ENCODE measurements around the gene TPRG1L. TPM values are rescaled to one million over a fixed set of nuclear protein-coding genes. Genes with fewer than 3 reads are reported as not detected.
"Not testable (repeated sequence)": the region's sequence is repeated elsewhere in the genome, so short reads cannot be mapped to it uniquely, and the experiment has no call there.

Gene TPRG1L
- 8.5 TPM for total RNA-seq
- polyA plus RNA-seq: 37.1 TPM
- long read RNA-seq, donor 1: 0 reads
- long read RNA-seq, donor 2, transcript TPRG1L-202 (5 exons, 2,414 nt): major isoform, 23 of 23 reads
- long read RNA-seq, donor 2, partial matches to known transcripts: 0 of 23 reads
- long read RNA-seq, donor 2, other reads (novel, unspliced or antisense): 0 of 23 reads
- long read RNA-seq, donor 3, transcript TPRG1L-202 (5 exons, 2,414 nt): major isoform, 14 of 14 reads
- long read RNA-seq, donor 3, partial matches to known transcripts: 0 of 14 reads
- long read RNA-seq, donor 3, other reads (novel, unspliced or antisense): 0 of 14 reads
- long read RNA-seq, donor 4, partial matches to known transcripts: 0 of 4 reads
- long read RNA-seq, donor 4, other reads (novel, unspliced or antisense): 0 of 4 reads
- long read RNA-seq, donor 5, transcript TPRG1L-202 (5 exons, 2,414 nt): major isoform, 15 of 58 reads
- long read RNA-seq, donor 5, partial matches to known transcripts: 43 of 58 reads
- long read RNA-seq, donor 5, other reads (novel, unspliced or antisense): 0 of 58 reads
- long read RNA-seq, donor 6, transcript TPRG1L-202 (5 exons, 2,414 nt): major isoform, 18 of 18 reads
- long read RNA-seq, donor 6, partial matches to known transcripts: 0 of 18 reads
- long read RNA-seq, donor 6, other reads (novel, unspliced or antisense): 0 of 18 reads
- long read RNA-seq, donor 7, transcript TPRG1L-202 (5 exons, 2,414 nt): major isoform, 8 of 8 reads
- long read RNA-seq, donor 7, partial matches to known transcripts: 0 of 8 reads
- long read RNA-seq, donor 7, other reads (novel, unspliced or antisense): 0 of 8 reads
- long read RNA-seq, donor 8, transcript TPRG1L-202 (5 exons, 2,414 nt): major isoform, 5 of 5 reads
- long read RNA-seq, donor 8, partial matches to known transcripts: 0 of 5 reads
- long read RNA-seq, donor 8, other reads (novel, unspliced or antisense): 0 of 5 reads
- long read RNA-seq, donor 9, transcript TPRG1L-202 (5 exons, 2,414 nt): major isoform, 5 of 5 reads
- long read RNA-seq, donor 9, partial matches to known transcripts: 0 of 5 reads
- long read RNA-seq, donor 9, other reads (novel, unspliced or antisense): 0 of 5 reads
- long read RNA-seq, donor 10, transcript TPRG1L-202 (5 exons, 2,414 nt): major isoform, 9 of 9 reads
- long read RNA-seq, donor 10, partial matches to known transcripts: 0 of 9 reads
- long read RNA-seq, donor 10, other reads (novel, unspliced or antisense): 0 of 9 reads

GRCh38 chr1:3624200-3625136 is at the start of gene TPRG1L:
Gene TPRG1L, plus strand, starts transcription at chr1:3625015. Its CDS starts 58 bp downstream, at chr1:3625073.
- Histone ChIP-seq H3K36me3 (ENCODE audit: control insufficient read depth in 2 of 2, insufficient read depth in 2 of 2, low read length in 1 of 2) (peaks cover 16 to 22% of the 10 kb centered on the region in 2 donors), H3K4me3 (ENCODE audit: low read length in 2 of 2) (peak within 1 kb of the TSS; percentile 87 to 91), H3K27me3 (ENCODE audit: control insufficient read depth in 2 of 2, insufficient read depth in 1 of 2, low read length in 1 of 2) (no peaks in the 10 kb centered on the region), H3K4me1 (ENCODE audit: control insufficient read depth in 2 of 2, insufficient read depth in 2 of 2, low read length in 2 of 2) (peaks cover 15 to 18% of the 10 kb centered on the region in 2 donors), H3K9me3 (ENCODE audit: control insufficient read depth in 2 of 2, insufficient read depth in 1 of 2, low read length in 1 of 2) (no peaks in the 10 kb centered on the region), H3K27ac (ENCODE audit: low read depth in 1 of 2, low read length in 1 of 2) (peak within 1 kb of the TSS; percentile 43 to 75)
- WGBS: 1% methylated on average over 108 of the region's 108 CpGs
- peak; percentile 83 to 98 (median 95) for DNase-seq (ENCODE audit: low read depth in 6 of 9, low spot score in 9 of 9)

DNA sequence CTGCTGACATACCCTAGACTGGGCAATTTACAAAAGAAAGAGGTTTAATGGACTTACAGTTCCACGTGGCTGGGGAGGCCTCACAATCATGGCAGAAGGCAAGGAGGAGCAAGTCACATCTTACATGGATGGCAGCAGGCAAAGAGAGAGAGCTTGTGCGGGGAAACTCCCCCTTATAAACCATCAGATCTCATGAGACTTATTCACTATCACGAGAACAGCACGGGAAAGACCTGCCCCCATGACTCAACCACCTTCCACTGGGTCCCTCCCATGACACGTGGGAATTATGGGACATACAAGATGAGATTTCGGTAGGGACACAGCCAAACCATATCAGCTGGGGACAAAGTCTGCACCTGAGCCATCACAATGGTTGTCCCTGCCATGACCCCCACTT is 49.3 kb upstream of the TPRG1L start:
- DNase-seq (ENCODE audit: low read depth in 6 of 9, low spot score in 9 of 9); H3K27ac ChIP-seq (ENCODE audit: low read depth in 1 of 2, low read length in 1 of 2); H3K27me3 ChIP-seq (ENCODE audit: control insufficient read depth in 2 of 2, insufficient read depth in 1 of 2, low read length in 1 of 2); H3K36me3 ChIP-seq (ENCODE audit: control insufficient read depth in 2 of 2, insufficient read depth in 2 of 2, low read length in 1 of 2); H3K4me1 ChIP-seq (ENCODE audit: control insufficient read depth in 2 of 2, insufficient read depth in 2 of 2, low read length in 2 of 2); H3K9me3 ChIP-seq (ENCODE audit: control insufficient read depth in 2 of 2, insufficient read depth in 1 of 2, low read length in 1 of 2); H3K4me3 ChIP-seq (ENCODE audit: low read length in 2 of 2): not testable (repeated sequence)
- 91% methylated on average over 6 of the region's 6 CpGs for WGBS

- no peak for DNase-seq (ENCODE audit: low read depth in 6 of 9, low spot score in 9 of 9)
These were observed 48.8 kb upstream of the TPRG1L start for GRCh38 chr1:3575993-3576392.

DNA sequence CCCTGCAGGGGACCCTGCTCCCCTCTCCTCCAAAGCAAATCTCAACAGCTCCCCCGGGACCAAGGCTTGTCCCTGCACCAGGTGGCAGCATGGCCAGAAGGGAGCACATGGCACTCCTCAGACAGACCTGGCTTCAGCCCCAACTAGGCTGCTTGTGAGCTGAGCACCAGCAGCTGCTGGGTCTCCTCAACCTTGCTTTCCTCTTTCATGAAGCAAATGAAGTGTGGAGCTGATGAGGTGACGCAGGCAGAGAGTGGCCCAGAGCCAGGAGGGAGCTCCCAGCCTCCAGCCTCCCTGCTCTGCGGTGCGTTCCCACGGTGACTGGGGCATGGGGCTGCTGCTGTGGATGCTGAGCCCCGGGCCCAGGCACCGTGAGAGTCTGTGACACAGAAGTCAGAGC is 47.5 kb upstream of the TPRG1L start:
- H3K36me3 ChIP-seq (ENCODE audit: control insufficient read depth in 2 of 2, insufficient read depth in 2 of 2, low read length in 1 of 2): no peaks in the 10 kb centered on the region
- H3K4me3 ChIP-seq (ENCODE audit: low read length in 2 of 2): no peak overlapping the region
- H3K9me3 ChIP-seq (ENCODE audit: control insufficient read depth in 2 of 2, insufficient read depth in 1 of 2, low read length in 1 of 2): peaks cover 1 to 7% of the 10 kb centered on the region in 2 donors
- no peaks in the 10 kb centered on the region for H3K27me3 ChIP-seq (ENCODE audit: control insufficient read depth in 2 of 2, insufficient read depth in 1 of 2, low read length in 1 of 2)
- H3K4me1 ChIP-seq (ENCODE audit: control insufficient read depth in 2 of 2, insufficient read depth in 2 of 2, low read length in 2 of 2): no peaks in the 10 kb centered on the region
- no peak for DNase-seq (ENCODE audit: low read depth in 6 of 9, low spot score in 9 of 9)
- H3K27ac ChIP-seq (ENCODE audit: low read depth in 1 of 2, low read length in 1 of 2): no peak overlapping the region
- 83% methylated on average over 7 of the region's 7 CpGs for WGBS

More at GRCh38 chr1:3575993-3576392, 48.8 kb upstream of the TPRG1L start:
- Histone ChIP-seq H3K27ac (ENCODE audit: low read depth in 1 of 2, low read length in 1 of 2) (no peak overlapping the region), H3K9me3 (ENCODE audit: control insufficient read depth in 2 of 2, insufficient read depth in 1 of 2, low read length in 1 of 2) (peaks cover 1 to 7% of the 10 kb centered on the region in 2 donors), H3K36me3 (ENCODE audit: control insufficient read depth in 2 of 2, insufficient read depth in 2 of 2, low read length in 1 of 2) (no peaks in the 10 kb centered on the region), H3K4me1 (ENCODE audit: control insufficient read depth in 2 of 2, insufficient read depth in 2 of 2, low read length in 2 of 2) (no peaks in the 10 kb centered on the region), H3K4me3 (ENCODE audit: low read length in 2 of 2) (no peak overlapping the region), H3K27me3 (ENCODE audit: control insufficient read depth in 2 of 2, insufficient read depth in 1 of 2, low read length in 1 of 2) (no peaks in the 10 kb centered on the region)
- WGBS: 98% methylated on average over 15 of the region's 15 CpGs

DNA sequence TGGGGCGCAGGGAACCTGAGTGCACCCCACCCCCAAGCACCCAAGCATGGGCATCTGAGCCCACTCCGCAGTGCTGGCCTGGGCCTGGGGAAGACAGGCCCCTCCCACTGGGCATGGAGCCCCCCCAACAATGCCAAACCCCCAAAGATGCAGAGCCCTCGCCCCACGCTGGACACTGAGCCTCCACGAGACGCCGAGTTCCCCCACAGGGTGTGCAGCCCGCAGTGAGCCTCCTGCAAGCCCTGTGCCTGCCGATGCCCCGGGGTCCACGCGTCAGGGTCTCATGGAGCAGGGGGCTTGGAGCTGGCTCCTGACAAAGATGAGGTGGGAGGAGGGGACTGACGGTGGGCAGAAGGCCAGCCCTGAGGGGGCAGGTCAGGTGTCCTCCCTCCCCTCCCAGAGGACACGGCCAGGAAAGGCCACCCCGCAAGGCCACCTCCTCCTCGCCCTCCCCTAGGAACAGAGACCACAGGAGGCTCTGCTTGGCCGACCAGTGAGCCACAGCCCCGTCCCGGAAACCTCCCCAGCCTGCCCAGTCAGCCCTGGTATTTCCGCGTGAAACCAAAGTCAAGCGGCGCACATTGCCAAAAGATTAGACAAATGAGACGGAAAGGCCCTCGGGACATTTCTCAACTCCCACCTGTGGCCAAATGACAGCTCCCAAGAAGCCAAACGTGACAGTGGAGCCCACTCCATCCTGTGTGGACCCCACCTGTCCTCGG is 46.9 kb upstream of the TPRG1L start:
- H3K27ac ChIP-seq (ENCODE audit: low read depth in 1 of 2, low read length in 1 of 2): no peak overlapping the region
- DNase-seq (ENCODE audit: low read depth in 6 of 9, low spot score in 9 of 9): no peak
- 90% methylated on average over 27 of the region's 27 CpGs for WGBS

GRCh38 chr1:3578433-3578805 is 46.4 kb upstream of the TPRG1L start:
- Histone ChIP-seq H3K4me1 (ENCODE audit: control insufficient read depth in 2 of 2, insufficient read depth in 2 of 2, low read length in 2 of 2) (no peaks in the 10 kb centered on the region), H3K4me3 (ENCODE audit: low read length in 2 of 2) (no peak overlapping the region), H3K9me3 (ENCODE audit: control insufficient read depth in 2 of 2, insufficient read depth in 1 of 2, low read length in 1 of 2) (peaks cover 1 to 7% of the 10 kb centered on the region in 2 donors), H3K27ac (ENCODE audit: low read depth in 1 of 2, low read length in 1 of 2) (no peak overlapping the region), H3K36me3 (ENCODE audit: control insufficient read depth in 2 of 2, insufficient read depth in 2 of 2, low read length in 1 of 2) (no peaks in the 10 kb centered on the region), H3K27me3 (ENCODE audit: control insufficient read depth in 2 of 2, insufficient read depth in 1 of 2, low read length in 1 of 2) (no peaks in the 10 kb centered on the region)
- 97% methylated on average over 8 of the region's 8 CpGs for WGBS
- no peak for DNase-seq (ENCODE audit: low read depth in 6 of 9, low spot score in 9 of 9)

More for the DNA sequence above, 46.9 kb upstream of the TPRG1L start:
- peaks cover 1 to 7% of the 10 kb centered on the region in 2 donors for H3K9me3 ChIP-seq (ENCODE audit: control insufficient read depth in 2 of 2, insufficient read depth in 1 of 2, low read length in 1 of 2)
- H3K27me3 ChIP-seq (ENCODE audit: control insufficient read depth in 2 of 2, insufficient read depth in 1 of 2, low read length in 1 of 2): no peaks in the 10 kb centered on the region
- H3K36me3 ChIP-seq (ENCODE audit: control insufficient read depth in 2 of 2, insufficient read depth in 2 of 2, low read length in 1 of 2): no peaks in the 10 kb centered on the region
- no peak overlapping the region for H3K4me3 ChIP-seq (ENCODE audit: low read length in 2 of 2)
- H3K4me1 ChIP-seq (ENCODE audit: control insufficient read depth in 2 of 2, insufficient read depth in 2 of 2, low read length in 2 of 2): no peaks in the 10 kb centered on the region

- WGBS: 97% methylated on average over 19 of the region's 19 CpGs
- no peaks in the 10 kb centered on the region for H3K4me1 ChIP-seq (ENCODE audit: control insufficient read depth in 2 of 2, insufficient read depth in 2 of 2, low read length in 2 of 2)
- no peaks in the 10 kb centered on the region for H3K36me3 ChIP-seq (ENCODE audit: control insufficient read depth in 2 of 2, insufficient read depth in 2 of 2, low read length in 1 of 2)
- no peak overlapping the region for H3K4me3 ChIP-seq (ENCODE audit: low read length in 2 of 2)
- no peak overlapping the region for H3K27ac ChIP-seq (ENCODE audit: low read depth in 1 of 2, low read length in 1 of 2)
- H3K9me3 ChIP-seq (ENCODE audit: control insufficient read depth in 2 of 2, insufficient read depth in 1 of 2, low read length in 1 of 2): peaks cover 1 to 9% of the 10 kb centered on the region in 2 donors
- no peak for DNase-seq (ENCODE audit: low read depth in 6 of 9, low spot score in 9 of 9)
- no peaks in the 10 kb centered on the region for H3K27me3 ChIP-seq (ENCODE audit: control insufficient read depth in 2 of 2, insufficient read depth in 1 of 2, low read length in 1 of 2)
These were observed 45.9 kb upstream of the TPRG1L start for GRCh38 chr1:3578906-3579305.
